Thyroid gland (tissue), 4 donors: Measurements from ENCODE around the gene OSBPL1A. TPM values are rescaled to one million over a fixed set of nuclear protein-coding genes. Genes with fewer than 3 reads are reported as not detected.

Experiments used
- DNase-seq, 2 donors: peaks; one replicate each; pipeline ENCODE4 v3.0.0-alpha.2; 2019
- H3K27ac ChIP-seq, 3 donors: fragments of 200-600 bp; sonication (generic); 1 replicate in 2 of 3; 2 replicates in 1 of 3; pipeline ENCODE4 v1.5.1; 2016 to 2019; ENCODE audit warnings: mild to moderate bottlenecking in 1 of 3, moderate library complexity in 1 of 3
- H3K27me3 ChIP-seq: fragments of 200-600 bp; sonication (generic); one replicate; pipeline ENCODE4 v1.5.1; 2019
- H3K36me3 ChIP-seq, 2 donors: fragments of 200-600 bp; sonication (generic); one replicate each; pipeline ENCODE4 v1.5.1; 2016 to 2019
- H3K4me1 ChIP-seq, 2 donors: fragments of 200-600 bp; sonication (generic); one replicate each; pipeline ENCODE4 v1.5.1; 2017 to 2019
- H3K4me3 ChIP-seq, 3 donors: fragments of 200-600 bp; sonication (generic); replicated peaks in 1 of 3; 1 replicate in 2 of 3; 2 replicates in 1 of 3; pipeline ENCODE4 v1.5.1; 2016; ENCODE audit warnings: mild to moderate bottlenecking in 1 of 3
- H3K9me3 ChIP-seq: fragments of 200-600 bp; sonication (generic); one replicate; pipeline ENCODE4 v1.5.1; 2017
- CTCF ChIP-seq, 6 experiments: fragments of 200-600 bp in 3 of 6; fragments of 450-650 bp in 3 of 6; sonication (generic) in 3 of 6; IDR thresholded peaks; one replicate each; pipeline ENCODE4 v1.5.1; 2016 to 2019; ENCODE audit warnings: antibody characterized with exemption in 6 of 6, mild to moderate bottlenecking in 2 of 6, inconsistent platforms in 1 of 6, moderate library complexity in 1 of 6
- POLR2A ChIP-seq, 2 donors: fragments of 450-650 bp; IDR thresholded peaks; one replicate each; pipeline ENCODE4 v1.6.1; 2017; ENCODE audit warnings: antibody characterized with exemption in 2 of 2, mild to moderate bottlenecking in 2 of 2, moderate library complexity in 1 of 2
- WGBS, 2 donors: methylation state at CpG; one replicate each; pipeline ENCODE4 v1.1.5; 2017; 5-methylcytosine and 5-hydroxymethylcytosine counted together
- intact Hi-C: fragments of 100-400 bp; cut with DNase I; formaldehyde crosslinking; loops from one replicate; pipeline ENCODE4 v1.15.1; 2023
- total RNA-seq, 4 donors: library from RNA; depleted of rRNA; stranded (reverse); fragments of >200 nt; gene quantifications; one replicate each; pipeline ENCODE4 v1.2.3, GENCODE V29; 2016

The OSBPL1A gene
- total RNA-seq, 4 donors from 2014 or later = 47.0 to 57.4 (median 48.2) TPM

DNA sequence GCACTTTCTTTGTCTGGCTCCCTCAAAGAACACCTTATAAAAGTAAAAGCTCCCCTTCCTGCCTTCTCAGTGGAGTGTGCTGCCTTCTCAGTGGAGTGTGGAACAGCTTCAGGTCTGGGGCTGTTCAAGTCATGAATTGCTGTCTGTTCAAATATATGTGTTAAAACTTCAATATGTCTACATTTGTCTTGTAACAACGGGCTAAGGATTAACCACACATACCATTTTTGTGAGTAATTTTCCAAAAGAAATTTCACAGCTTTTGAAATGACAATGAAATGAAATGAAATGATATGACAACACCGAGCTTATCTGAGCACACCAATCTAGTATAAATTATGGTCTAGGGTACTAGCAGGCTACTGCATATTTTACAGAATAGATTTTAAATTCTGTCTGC, 215.8 kb downstream of the OSBPL1A start:
- DNase-seq = no peak
- Histone ChIP-seq H3K9me3 (no peaks in the 10 kb centered on the region), H3K36me3 (no peaks in the 10 kb centered on the region), H3K4me3 (no peak overlapping the region), H3K27me3 (no peaks in the 10 kb centered on the region), H3K4me1 (no peaks in the 10 kb centered on the region), H3K27ac (no peak overlapping the region)
- TF ChIP-seq POLR2A (IDR thresholded peaks at IDR 0.05) = no peak
- no peak for TF ChIP-seq CTCF (IDR thresholded peaks at IDR 0.05)
- WGBS, 2 donors = 87 to 92% methylated on average over 2 of the region's 2 CpGs
- intact Hi-C loops = loop anchor here (10.0 kb wide), 1 partner anchor 83 kb away; no protein-coding TSS in a partner anchor

GRCh38 chr18:24180048-24180447, 217.6 kb downstream of the OSBPL1A start:
- no peak for DNase-seq
- Histone ChIP-seq H3K27me3 (no peaks in the 10 kb centered on the region), H3K4me3 (no peak overlapping the region), H3K27ac (no peak overlapping the region), H3K9me3 (no peaks in the 10 kb centered on the region), H3K36me3 (no peaks in the 10 kb centered on the region), H3K4me1 (no peaks in the 10 kb centered on the region)
- WGBS, 2 donors = 92 to 100% methylated on average over 1 of the region's 1 CpG
- intact Hi-C loops = loop anchor here (10.0 kb wide), 1 partner anchor 85 kb away; no protein-coding TSS in a partner anchor
- TF ChIP-seq POLR2A (IDR thresholded peaks at IDR 0.05) (no peak), CTCF (IDR thresholded peaks at IDR 0.05) (no peak)

- no peak for DNase-seq
- Histone ChIP-seq H3K27me3 (no peaks in the 10 kb centered on the region), H3K36me3 (no peaks in the 10 kb centered on the region), H3K4me1 (no peaks in the 10 kb centered on the region), H3K9me3 (no peaks in the 10 kb centered on the region), H3K27ac (no peak overlapping the region), H3K4me3 (no peak overlapping the region)
- intact Hi-C loops = no loop called here
- WGBS, 2 donors = 90 to 94% methylated on average over 5 of the region's 5 CpGs
- TF ChIP-seq CTCF (IDR thresholded peaks at IDR 0.05) (no peak), POLR2A (IDR thresholded peaks at IDR 0.05) (no peak)
Observed at GRCh38 chr18:24177499-24178133, 220.0 kb downstream of the OSBPL1A start.

- Histone ChIP-seq H3K4me1 (no peaks in the 10 kb centered on the region), H3K9me3 (no peaks in the 10 kb centered on the region), H3K36me3 (no peaks in the 10 kb centered on the region), H3K4me3 (no peak overlapping the region), H3K27ac (no peak overlapping the region), H3K27me3 (no peaks in the 10 kb centered on the region)
- TF ChIP-seq POLR2A (IDR thresholded peaks at IDR 0.05) (no peak), CTCF (IDR thresholded peaks at IDR 0.05) (peak in 5 of 6 experiments; percentile 11 to 74 (median 49))
- WGBS, 2 donors = 68 to 74% methylated on average over 7 of the region's 7 CpGs
- peak; percentile 43 to 50 for DNase-seq
- intact Hi-C loops = no loop called here
Observed at GRCh38 chr18:24176727-24177416, 220.8 kb downstream of the OSBPL1A start.

GRCh38 chr18:24173997-24174396, 223.6 kb downstream of the OSBPL1A start:
- intact Hi-C loops = no loop called here
- Histone ChIP-seq H3K27ac (no peak overlapping the region), H3K9me3 (no peaks in the 10 kb centered on the region), H3K4me1 (no peaks in the 10 kb centered on the region), H3K4me3 (no peak overlapping the region), H3K27me3 (no peaks in the 10 kb centered on the region), H3K36me3 (peaks cover 0 to 3% of the 10 kb centered on the region in 2 donors)
- DNase-seq = no peak
- 91 to 93% methylated on average over 3 of the region's 3 CpGs for WGBS, 2 donors
- TF ChIP-seq CTCF (IDR thresholded peaks at IDR 0.05) (no peak), POLR2A (IDR thresholded peaks at IDR 0.05) (no peak)
